Body of pancreas (tissue), 4 donors: ENCODE results near the gene MRPL11. TPM values are rescaled to one million over a fixed set of nuclear protein-coding genes. Genes with fewer than 3 reads are reported as not detected.
A peak's percentile ranks its signal among the peaks of the same experiment; 100 is the strongest.

ENCODE experiments used
- ATAC-seq: fragments of 150-250 bp; one replicate; pipeline ENCODE4 v1.9.1; 2016
- DNase-seq, 4 donors: peaks; one replicate each; pipeline ENCODE4 v3.0.0-alpha.2; 2019
- H3K27ac ChIP-seq, 4 donors: fragments of 200-600 bp; sonication (generic); 1 replicate in 3 of 4; 2 replicates in 1 of 4; pipeline versions ENCODE4 v1.5.1 to v1.6.1; 2016 to 2019; ENCODE audit warnings: mild to moderate bottlenecking in 1 of 4, mixed read lengths in 1 of 4, moderate library complexity in 1 of 4
- H3K27me3 ChIP-seq, 2 donors: fragments of 200-600 bp; sonication (generic); one replicate each; pipeline ENCODE4 v1.6.0; 2016; ENCODE audit warnings: mild to moderate bottlenecking in 1 of 2
- H3K36me3 ChIP-seq, 2 donors: fragments of 200-600 bp; sonication (generic); replicated peaks in 1 of 2; 2 replicates each; pipeline ENCODE4 v1.5.1; 2016; ENCODE audit warnings: low read depth in 2 of 2; ENCODE audit not compliant: insufficient read depth in 1 of 2
- H3K4me1 ChIP-seq: fragments of 200-600 bp; sonication (generic); one replicate; pipeline ENCODE4 v1.6.0; 2016
- H3K4me3 ChIP-seq, 2 donors: fragments of 200-600 bp; sonication (generic); 1 replicate in 1 of 2; 2 replicates in 1 of 2; pipeline ENCODE4 v1.5.1; 2016 to 2019
- H3K9me3 ChIP-seq, 3 donors: fragments of 200-600 bp; sonication (generic); 1 replicate in 2 of 3; 2 replicates in 1 of 3; pipeline ENCODE4 v1.5.1; 2016
- CTCF ChIP-seq, 7 experiments: fragments of 450-650 bp in 4 of 7; fragments of 200-600 bp in 3 of 7; sonication (generic) in 3 of 7; IDR thresholded peaks; one replicate each; pipeline ENCODE4 v1.5.1; 2016 to 2019; ENCODE audit warnings: antibody characterized with exemption in 7 of 7
- POLR2A ChIP-seq, 3 donors: fragments of 450-650 bp; IDR thresholded peaks; one replicate each; pipeline ENCODE4 v1.6.1; 2016; ENCODE audit warnings: antibody characterized with exemption in 3 of 3, mild to moderate bottlenecking in 2 of 3
- WGBS, 2 donors: methylation state at CpG; one replicate each; pipeline ENCODE4 v1.1.5; 2017; 5-methylcytosine and 5-hydroxymethylcytosine counted together
- intact Hi-C: fragments of 100-400 bp; cut with DNase I; formaldehyde crosslinking; loops from one replicate; pipeline ENCODE4 v1.15.1; 2023
- total RNA-seq, 2 donors: library from RNA; depleted of rRNA; stranded (reverse); fragments of >200 nt; gene quantifications; one replicate each; pipeline ENCODE4 v1.1.0, GENCODE V29; 2016

Gene MRPL11
- total RNA-seq, 2 donors from 2014 or later, result 20.8 to 22.1 TPM

DNA sequence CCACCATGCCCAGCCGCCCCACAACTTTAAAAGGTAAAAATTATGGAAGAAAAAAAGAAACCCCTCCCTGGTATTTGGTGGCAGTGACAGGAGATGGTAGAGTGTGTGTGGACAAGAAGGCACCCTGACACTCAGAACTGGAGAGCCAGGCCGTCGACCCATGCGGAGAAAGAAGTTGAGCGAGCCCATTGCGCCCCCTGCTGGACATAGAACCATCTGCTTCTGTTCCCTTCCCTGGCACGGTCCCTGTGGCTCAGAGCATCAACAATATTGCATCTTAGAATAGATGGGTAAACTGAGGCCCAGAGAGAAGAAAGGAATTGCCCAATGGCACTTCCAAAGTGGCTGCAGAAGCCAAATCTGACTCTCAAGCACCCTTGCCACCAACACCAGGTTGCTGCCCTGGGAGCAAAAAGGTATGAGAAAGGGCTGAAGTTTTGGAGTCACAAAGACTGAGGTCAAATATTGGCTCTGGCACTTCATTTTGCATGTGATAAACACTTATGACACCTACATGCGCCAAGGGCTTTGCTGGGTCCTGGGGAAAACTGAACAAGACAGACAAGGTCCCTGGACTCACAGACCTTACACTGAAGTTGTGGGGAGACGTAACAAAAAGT is 8.6 kb downstream of the MRPL11 start:
- H3K4me3 ChIP-seq, result no peak overlapping the region
- peak; percentile 71 to 82 (median 78) for DNase-seq
- WGBS, 2 donors, result 27 to 29% methylated on average over 9 of the region's 9 CpGs
- TF ChIP-seq POLR2A (IDR thresholded peaks at IDR 0.05) (no peak), CTCF (IDR thresholded peaks at IDR 0.05) (peak; percentile 32 to 76 (median 65))
- peak; percentile 71 for ATAC-seq
- no peak overlapping the region for H3K27ac ChIP-seq
- H3K36me3 ChIP-seq, result peaks cover 0 to 1% of the 10 kb centered on the region in 2 donors
- H3K27me3 ChIP-seq, result no peaks in the 10 kb centered on the region
- H3K9me3 ChIP-seq, result no peaks in the 10 kb centered on the region
- intact Hi-C loops, result no loop called here
- H3K4me1 ChIP-seq, result no peaks in the 10 kb centered on the region

DNA sequence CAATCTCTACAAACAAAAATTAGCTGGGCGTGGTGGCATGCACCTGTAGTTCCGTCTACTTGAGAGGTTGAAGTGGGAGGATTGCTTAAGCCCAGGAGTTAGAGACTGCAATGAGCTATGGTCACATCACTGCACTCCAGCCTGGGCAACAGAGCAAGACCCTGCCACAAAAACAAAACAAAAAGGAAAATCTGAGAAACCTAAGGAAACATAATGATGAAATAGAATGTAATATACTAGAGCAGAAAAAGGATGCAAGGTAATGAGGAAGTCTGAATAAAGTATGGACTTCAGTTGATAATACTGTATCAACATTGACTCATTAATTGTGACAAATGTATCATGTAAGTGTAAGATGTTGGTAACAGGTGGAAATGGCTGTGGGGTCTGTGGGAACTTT is 9.7 kb downstream of the MRPL11 start:
- 68 to 93% methylated on average over 2 of the region's 2 CpGs for WGBS, 2 donors
- intact Hi-C loops, result no loop called here
- Histone ChIP-seq H3K4me3 (no peak overlapping the region), H3K4me1 (no peaks in the 10 kb centered on the region), H3K27ac (no peak overlapping the region), H3K36me3 (no peaks in the 10 kb centered on the region), H3K27me3 (no peaks in the 10 kb centered on the region), H3K9me3 (no peaks in the 10 kb centered on the region)
- DNase-seq, result no peak
- ATAC-seq, result no peak
- TF ChIP-seq CTCF (IDR thresholded peaks at IDR 0.05) (no peak), POLR2A (IDR thresholded peaks at IDR 0.05) (no peak)

- Histone ChIP-seq H3K27me3 (no peaks in the 10 kb centered on the region), H3K27ac (no peak overlapping the region), H3K9me3 (no peaks in the 10 kb centered on the region), H3K4me3 (no peak overlapping the region), H3K36me3 (no peaks in the 10 kb centered on the region), H3K4me1 (no peaks in the 10 kb centered on the region)
- TF ChIP-seq CTCF (IDR thresholded peaks at IDR 0.05) (no peak), POLR2A (IDR thresholded peaks at IDR 0.05) (no peak)
- intact Hi-C loops, result no loop called here
- DNase-seq, result no peak
- 37 to 49% methylated on average over 6 to 23 of the region's 23 CpGs for WGBS, 2 donors
- ATAC-seq, result no peak
Observed at GRCh38 chr11:66426314-66426713, 12.3 kb downstream of the MRPL11 start.

- intact Hi-C loops, result no loop called here
- DNase-seq (peak; percentile 94 to 95 (median 94)), ATAC-seq (peak; percentile 97)
- WGBS, 2 donors, result 9 to 19% methylated on average over 24 to 38 of the region's 38 CpGs
- Histone ChIP-seq H3K4me1 (peaks cover 8% of the 10 kb centered on the region), H3K27me3 (no peaks in the 10 kb centered on the region), H3K27ac (no peak overlapping the region), H3K4me3 (no peak overlapping the region), H3K9me3 (no peaks in the 10 kb centered on the region), H3K36me3 (no peaks in the 10 kb centered on the region)
- TF ChIP-seq POLR2A (IDR thresholded peaks at IDR 0.05), result peak in 1 of 3 donors; percentile 9
- peak in 1 of 7 experiments; percentile 17 for TF ChIP-seq CTCF (IDR thresholded peaks at IDR 0.05)
Observed at GRCh38 chr11:66421492-66422205, 17.0 kb downstream of the MRPL11 start.
